ENCODE measurements around the gene SERPINI1.

DNA sequence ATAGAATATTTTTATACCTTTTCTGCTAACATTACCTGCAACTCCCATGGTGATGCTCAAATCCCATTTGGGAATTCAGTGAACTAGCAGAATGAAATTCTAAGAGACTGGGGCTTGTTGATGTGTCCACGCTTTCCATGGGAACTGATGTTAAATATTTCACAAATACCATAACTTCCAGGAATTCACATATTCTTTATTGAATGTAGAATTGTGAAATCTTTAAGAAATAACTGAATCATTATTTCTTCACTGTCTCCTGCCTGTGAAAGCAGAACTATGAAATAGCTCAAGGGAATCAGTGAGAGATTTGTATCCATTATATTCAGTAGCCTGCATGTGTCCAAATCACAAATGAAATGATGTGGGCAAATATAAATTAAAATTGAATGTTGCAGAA, 130.8 kb downstream of the SERPINI1 start:
- TF ChIP-seq NFYB (CRISPR knock-in tag; conservative IDR thresholded peaks at IDR 0.05; ENCODE audit: low read depth) (no peak), TP53 (CRISPR knock-in tag; IDR thresholded peaks at IDR 0.05) (no peak), TEAD4 (CRISPR knock-in tag; IDR thresholded peaks at IDR 0.05) (no peak)
- TF ChIP-seq, protein P1, sequence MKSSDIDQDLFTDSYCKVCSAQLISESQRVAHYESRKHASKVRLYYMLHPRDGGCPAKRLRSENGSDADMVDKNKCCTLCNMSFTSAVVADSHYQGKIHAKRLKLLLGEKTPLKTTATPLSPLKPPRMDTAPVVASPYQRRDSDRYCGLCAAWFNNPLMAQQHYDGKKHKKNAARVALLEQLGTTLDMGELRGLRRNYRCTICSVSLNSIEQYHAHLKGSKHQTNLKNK (CRISPR knock-in tag; IDR thresholded peaks at IDR 0.05) = no peak
- TF ChIP-seq, protein P2, sequence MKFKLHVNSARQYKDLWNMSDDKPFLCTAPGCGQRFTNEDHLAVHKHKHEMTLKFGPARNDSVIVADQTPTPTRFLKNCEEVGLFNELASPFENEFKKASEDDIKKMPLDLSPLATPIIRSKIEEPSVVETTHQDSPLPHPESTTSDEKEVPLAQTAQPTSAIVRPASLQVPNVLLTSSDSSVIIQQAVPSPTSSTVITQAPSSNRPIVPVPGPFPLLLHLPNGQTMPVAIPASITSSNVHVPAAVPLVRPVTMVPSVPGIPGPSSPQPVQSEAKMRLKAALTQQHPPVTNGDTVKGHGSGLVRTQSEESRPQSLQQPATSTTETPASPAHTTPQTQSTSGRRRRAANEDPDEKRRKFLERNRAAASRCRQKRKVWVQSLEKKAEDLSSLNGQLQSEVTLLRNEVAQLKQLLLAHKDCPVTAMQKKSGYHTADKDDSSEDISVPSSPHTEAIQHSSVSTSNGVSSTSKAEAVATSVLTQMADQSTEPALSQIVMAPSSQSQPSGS (CRISPR knock-in tag; IDR thresholded peaks at IDR 0.05; ENCODE audit: borderline replicate concordance, low read depth) = no peak
- TF ChIP-seq, protein P3, sequence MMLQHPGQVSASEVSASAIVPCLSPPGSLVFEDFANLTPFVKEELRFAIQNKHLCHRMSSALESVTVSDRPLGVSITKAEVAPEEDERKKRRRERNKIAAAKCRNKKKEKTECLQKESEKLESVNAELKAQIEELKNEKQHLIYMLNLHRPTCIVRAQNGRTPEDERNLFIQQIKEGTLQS (CRISPR knock-in tag; conservative IDR thresholded peaks at IDR 0.05) = no peak
- TF ChIP-seq, protein P4, sequence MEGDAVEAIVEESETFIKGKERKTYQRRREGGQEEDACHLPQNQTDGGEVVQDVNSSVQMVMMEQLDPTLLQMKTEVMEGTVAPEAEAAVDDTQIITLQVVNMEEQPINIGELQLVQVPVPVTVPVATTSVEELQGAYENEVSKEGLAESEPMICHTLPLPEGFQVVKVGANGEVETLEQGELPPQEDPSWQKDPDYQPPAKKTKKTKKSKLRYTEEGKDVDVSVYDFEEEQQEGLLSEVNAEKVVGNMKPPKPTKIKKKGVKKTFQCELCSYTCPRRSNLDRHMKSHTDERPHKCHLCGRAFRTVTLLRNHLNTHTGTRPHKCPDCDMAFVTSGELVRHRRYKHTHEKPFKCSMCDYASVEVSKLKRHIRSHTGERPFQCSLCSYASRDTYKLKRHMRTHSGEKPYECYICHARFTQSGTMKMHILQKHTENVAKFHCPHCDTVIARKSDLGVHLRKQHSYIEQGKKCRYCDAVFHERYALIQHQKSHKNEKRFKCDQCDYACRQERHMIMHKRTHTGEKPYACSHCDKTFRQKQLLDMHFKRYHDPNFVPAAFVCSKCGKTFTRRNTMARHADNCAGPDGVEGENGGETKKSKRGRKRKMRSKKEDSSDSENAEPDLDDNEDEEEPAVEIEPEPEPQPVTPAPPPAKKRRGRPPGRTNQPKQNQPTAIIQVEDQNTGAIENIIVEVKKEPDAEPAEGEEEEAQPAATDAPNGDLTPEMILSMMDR (IDR thresholded peaks at IDR 0.05) = no peak
